Urothelium cell line (cell line): ENCODE data around the gene RAPGEF2.
A peak's percentile ranks its signal among the peaks of the same experiment; 100 is the strongest.
"Not testable (repeated sequence)": the region's sequence is repeated elsewhere in the genome, so short reads cannot be mapped to it uniquely, and the experiment has no call there.

ENCODE experiments used
- DNase-seq: peaks from one replicate; pipeline ENCODE4 v3.0.0; 2011; ENCODE audit warnings: low spot score, mixed read lengths
- FAIRE-seq: peaks from 2 replicates; lab custom pipeline; 2011; peaks lifted over from hg19 to GRCh38; lab: Jason Lieb, UNC

RAPGEF2 gene

GRCh38 chr4:159102622-159103383 lies at the start of gene RAPGEF2:
TSS of gene RAPGEF2 (plus strand) at chr4:159103079. CDS start at chr4:159104163, 1,084 bp downstream.
- FAIRE-seq, result peak; percentile 20
- DNase-seq, result peak; percentile 95

GRCh38 chr4:159055833-159056232 lies 47.0 kb upstream of the RAPGEF2 start:
- FAIRE-seq (no peak), DNase-seq (no peak)

- FAIRE-seq, result no peak
- no peak for DNase-seq
These were observed 42.7 kb upstream of the RAPGEF2 start for GRCh38 chr4:159060161-159060560.

GRCh38 chr4:159062381-159062780 lies 40.5 kb upstream of the RAPGEF2 start:
- DNase-seq (no peak), FAIRE-seq (no peak)

GRCh38 chr4:159065513-159066240 lies 37.2 kb upstream of the RAPGEF2 start:
- DNase-seq, result no peak
- no peak for FAIRE-seq

GRCh38 chr4:159068139-159068538 lies 34.7 kb upstream of the RAPGEF2 start:
- not testable (repeated sequence) for DNase-seq

GRCh38 chr4:159069922-159070321 lies 33.0 kb upstream of the RAPGEF2 start:
- FAIRE-seq (no peak), DNase-seq (no peak)

More at GRCh38 chr4:159068139-159068538, 34.7 kb upstream of the RAPGEF2 start:
- not testable (repeated sequence) for FAIRE-seq

GRCh38 chr4:159070742-159071141 lies 32.1 kb upstream of the RAPGEF2 start:
- FAIRE-seq, result no peak
- DNase-seq, result peak; percentile 31

- FAIRE-seq, result no peak
- peak; percentile 55 for DNase-seq
These were observed 31.5 kb upstream of the RAPGEF2 start for GRCh38 chr4:159071178-159071968.

- no peak for FAIRE-seq
- no peak for DNase-seq
These were observed 30.7 kb upstream of the RAPGEF2 start for GRCh38 chr4:159071969-159072765.

- no peak for FAIRE-seq
- DNase-seq, result no peak
These were observed 27.3 kb upstream of the RAPGEF2 start for GRCh38 chr4:159075531-159075932.

GRCh38 chr4:159077018-159077417 lies 25.9 kb upstream of the RAPGEF2 start:
- not testable (repeated sequence) for FAIRE-seq, DNase-seq

- FAIRE-seq (no peak), DNase-seq (peak; percentile 17)
These were observed 25.0 kb upstream of the RAPGEF2 start for GRCh38 chr4:159077702-159078495.

- FAIRE-seq (no peak), DNase-seq (no peak)
These were observed 23.8 kb upstream of the RAPGEF2 start for GRCh38 chr4:159079074-159079473.

GRCh38 chr4:159086606-159087005 lies 16.3 kb upstream of the RAPGEF2 start:
- no peak for DNase-seq
- no peak for FAIRE-seq

GRCh38 chr4:159090255-159090654 lies 12.6 kb upstream of the RAPGEF2 start:
- no peak for DNase-seq
- no peak for FAIRE-seq

- DNase-seq, FAIRE-seq: not testable (repeated sequence)
These were observed 8.7 kb upstream of the RAPGEF2 start for GRCh38 chr4:159094156-159094555.

- DNase-seq, result no peak
- no peak for FAIRE-seq
These were observed 6.4 kb upstream of the RAPGEF2 start for GRCh38 chr4:159096434-159096833.

GRCh38 chr4:159097144-159097543 lies 5.7 kb upstream of the RAPGEF2 start:
- FAIRE-seq, result no peak

GRCh38 chr4:159097785-159098184 lies 5.1 kb upstream of the RAPGEF2 start:
- no peak for DNase-seq

More at GRCh38 chr4:159097144-159097543, 5.7 kb upstream of the RAPGEF2 start:
- DNase-seq, result no peak

More at GRCh38 chr4:159097785-159098184, 5.1 kb upstream of the RAPGEF2 start:
- FAIRE-seq, result no peak
